ENCODE results near the gene GLRA3. TPM values are rescaled to one million over a fixed set of nuclear protein-coding genes. Genes with fewer than 3 reads are reported as not detected.
"Not testable (repeated sequence)": the region's sequence is repeated elsewhere in the genome, so short reads cannot be mapped to it uniquely, and the experiment has no call there.

Gene GLRA3
- total RNA-seq (not detected), total RNA-seq (0 to 0.06 (median 0) reads per million in 29 experiments)
- 0.02 TPM for total RNA-seq (2013)

DNA sequence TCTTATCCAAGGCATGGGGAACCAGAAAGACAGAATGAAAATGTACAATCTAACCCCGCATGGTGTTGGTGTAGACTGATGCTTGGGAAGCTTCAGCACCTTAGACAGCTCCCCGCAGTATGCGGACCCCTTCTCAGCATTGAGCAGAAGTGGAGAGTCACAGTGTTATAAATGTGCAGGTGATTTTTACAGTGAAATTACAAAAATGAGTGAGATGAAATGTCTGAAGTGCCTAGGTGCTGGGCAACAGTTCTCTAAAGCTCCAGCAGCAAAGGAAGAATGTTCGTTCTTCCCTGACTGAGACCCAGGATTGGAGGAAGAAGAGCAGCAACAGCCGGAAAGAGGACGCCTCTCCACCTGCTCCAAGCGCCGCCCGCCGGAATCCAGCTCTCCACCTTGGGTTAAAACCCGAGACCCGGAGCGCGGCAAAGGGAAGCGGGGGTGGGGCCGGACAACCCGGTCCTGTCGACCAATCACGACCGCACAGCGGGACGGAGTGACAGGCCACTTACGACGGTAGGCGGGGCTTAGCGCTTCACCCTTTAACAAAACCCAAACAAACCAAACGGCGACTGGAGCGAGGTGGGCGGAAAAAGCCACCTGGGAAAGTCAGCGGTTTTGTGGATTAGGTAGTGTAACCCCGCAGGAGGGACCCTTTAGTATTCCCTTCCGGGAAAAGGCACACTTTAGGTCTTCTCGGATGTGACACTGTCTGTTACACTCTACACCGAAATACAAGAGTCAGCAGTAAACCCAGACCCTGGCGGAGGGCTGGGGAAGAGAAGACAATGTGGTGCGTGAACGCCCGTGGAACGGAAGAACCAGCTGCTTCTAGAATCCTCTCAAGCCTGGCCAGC, at the start of gene GLRA3:
Gene GLRA3, minus strand, starts transcription at position 403 of the 857 bp plus-strand sequence. CDS start 436 bp downstream, outside the sequence.
- POLR2A ChIA-PET, result no interaction called here
- Histone ChIP-seq H3K27ac (ENCODE audit: low read length) (no peak within 1 kb of the TSS), H3K4me3 (ENCODE audit: control insufficient read depth in 1 of 2, extremely low read depth in 1 of 2, low read length in 1 of 2) (no peak within 1 kb of the TSS), H3K27me3 (replicated peaks in 1 of 2; ENCODE audit: control insufficient read depth in 2 of 2, extremely low read depth in 1 of 2, insufficient read depth in 2 of 2, low read length in 1 of 2) (peaks cover 0 to 8% of the 10 kb centered on the region in 2 experiments), H3K4me1 (ENCODE audit: control insufficient read depth in 1 of 2, extremely low read depth in 1 of 2, insufficient read depth in 2 of 2, low read length in 2 of 2) (peaks cover 0 to 6% of the 10 kb centered on the region in 2 experiments), H3K9me3 (no peaks in the 10 kb centered on the region), H3K36me3 (ENCODE audit: control insufficient read depth in 2 of 2, extremely low read depth in 1 of 2, insufficient read depth in 1 of 2, low read length in 1 of 2) (no peaks in the 10 kb centered on the region)
- Mint-ChIP-seq H3K4me3 (peak within 1 kb of the TSS in 2 of 3 donors; percentile 29 to 37), H3K4me1 (peaks cover 3 to 12% (median 6%) of the 10 kb centered on the region in 3 donors), H3K27ac (peak within 1 kb of the TSS in 1 of 2 donors; percentile 57), H3K9me3 (peaks cover under 1 to 12% (median 4%) of the 10 kb centered on the region in 3 donors), H3K36me3 (no peaks in the 10 kb centered on the region), H3K27me3 (peaks cover 12 to 21% of the 10 kb centered on the region in 2 donors)
- CTCF ChIA-PET, result no interaction called here
- peak in 3 of 35 experiments; percentile 1 to 7 (median 5) for DNase-seq
- no peak for ATAC-seq (replicated peaks in 1 of 4)
- WGBS (ENCODE audit: insufficient coverage), result 6% methylated on average over 28 of the region's 40 CpGs

DNA sequence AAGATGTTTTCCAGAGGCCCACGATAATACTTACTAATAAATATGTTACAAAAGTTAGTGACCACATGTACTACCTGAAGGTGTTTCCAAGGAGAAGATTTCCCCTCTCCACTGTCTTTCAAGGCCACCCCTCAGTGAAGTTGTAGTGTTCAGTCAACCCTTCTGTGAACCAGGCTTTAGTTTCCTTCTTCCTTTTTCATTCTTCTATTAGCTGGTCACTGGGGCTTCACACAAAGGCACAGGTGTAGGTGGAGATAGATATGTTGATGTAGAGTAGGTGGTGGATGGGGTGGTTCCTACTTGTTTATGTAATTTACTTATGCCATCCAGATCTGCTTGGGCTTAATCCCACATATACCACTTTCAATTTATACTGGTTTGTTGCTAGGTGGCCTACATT, 45.9 kb upstream of the GLRA3 start:
- no peak overlapping the region for H3K4me3 Mint-ChIP-seq
- WGBS (ENCODE audit: insufficient coverage), result no CpG with 5 or more reads among the region's 1 CpG
- no peaks in the 10 kb centered on the region for H3K27me3 ChIP-seq (replicated peaks in 1 of 2; ENCODE audit: control insufficient read depth in 2 of 2, extremely low read depth in 1 of 2, insufficient read depth in 2 of 2, low read length in 1 of 2)
- H3K9me3 Mint-ChIP-seq, result peaks cover 3 to 18% (median 6%) of the 10 kb centered on the region in 3 donors
- no peak for ATAC-seq (replicated peaks in 1 of 4)
- no peak overlapping the region for H3K27ac Mint-ChIP-seq
- H3K27me3 Mint-ChIP-seq, result no peaks in the 10 kb centered on the region
- H3K27ac ChIP-seq (ENCODE audit: low read length), result no peak overlapping the region
- no peaks in the 10 kb centered on the region for H3K4me1 ChIP-seq (ENCODE audit: control insufficient read depth in 1 of 2, extremely low read depth in 1 of 2, insufficient read depth in 2 of 2, low read length in 2 of 2)
- no peaks in the 10 kb centered on the region for H3K9me3 ChIP-seq
- no peaks in the 10 kb centered on the region for H3K36me3 Mint-ChIP-seq
- ChIA-PET POLR2A (no interaction called here), CTCF (no interaction called here)
- no peak for DNase-seq
- no peaks in the 10 kb centered on the region for H3K36me3 ChIP-seq (ENCODE audit: control insufficient read depth in 2 of 2, extremely low read depth in 1 of 2, insufficient read depth in 1 of 2, low read length in 1 of 2)
- no peak overlapping the region for H3K4me3 ChIP-seq (ENCODE audit: control insufficient read depth in 1 of 2, extremely low read depth in 1 of 2, low read length in 1 of 2)
- no peaks in the 10 kb centered on the region for H3K4me1 Mint-ChIP-seq

DNA sequence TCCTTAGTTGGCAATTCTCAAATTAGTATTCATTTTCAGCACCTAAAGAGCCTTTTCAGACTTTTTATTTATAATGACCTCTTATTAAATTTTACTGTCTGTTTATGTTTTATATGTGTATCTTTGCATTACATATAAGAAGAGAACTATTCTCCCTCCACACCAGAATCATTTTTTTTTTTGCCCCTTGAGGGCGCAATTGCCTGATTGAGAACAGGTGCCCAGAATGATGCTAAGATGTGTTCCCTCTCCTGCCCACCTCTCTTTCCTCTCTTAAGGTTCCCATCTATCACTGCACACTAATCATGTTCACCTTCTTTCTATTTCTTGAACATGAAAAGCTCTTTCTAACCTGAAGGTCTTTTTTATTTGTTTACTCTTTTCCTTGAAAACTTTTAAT, 44.9 kb upstream of the GLRA3 start:
- no peaks in the 10 kb centered on the region for H3K36me3 Mint-ChIP-seq

DNA sequence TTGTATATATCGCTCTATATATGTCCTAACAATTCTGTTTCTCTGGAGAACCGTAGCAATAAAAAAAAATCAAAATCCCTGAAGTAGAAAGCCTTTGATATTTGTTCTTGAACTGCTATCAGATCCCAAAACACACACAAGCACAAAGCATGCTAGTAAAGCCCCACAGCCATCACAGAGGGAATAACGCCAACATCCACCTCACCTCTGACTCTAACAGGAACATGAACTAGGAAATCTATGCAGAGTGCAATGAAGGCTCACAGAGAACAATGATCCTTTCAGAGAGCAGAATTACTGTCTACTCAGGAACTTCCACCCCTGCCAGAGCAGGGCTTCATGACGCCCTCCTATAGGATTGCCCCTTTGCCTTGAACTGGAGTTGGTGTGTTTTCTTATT, 44.1 kb upstream of the GLRA3 start:
- H3K36me3 ChIP-seq (ENCODE audit: control insufficient read depth in 2 of 2, extremely low read depth in 1 of 2, insufficient read depth in 1 of 2, low read length in 1 of 2), result not testable (repeated sequence)

More for the DNA sequence above, 44.9 kb upstream of the GLRA3 start:
- DNase-seq (no peak), ATAC-seq (replicated peaks in 1 of 4) (no peak)
- H3K9me3 ChIP-seq, result no peaks in the 10 kb centered on the region
- H3K4me1 ChIP-seq (ENCODE audit: control insufficient read depth in 1 of 2, extremely low read depth in 1 of 2, insufficient read depth in 2 of 2, low read length in 2 of 2), result no peaks in the 10 kb centered on the region
- no peaks in the 10 kb centered on the region for H3K36me3 ChIP-seq (ENCODE audit: control insufficient read depth in 2 of 2, extremely low read depth in 1 of 2, insufficient read depth in 1 of 2, low read length in 1 of 2)
- no peak overlapping the region for H3K27ac ChIP-seq (ENCODE audit: low read length)
- Mint-ChIP-seq H3K4me1 (no peaks in the 10 kb centered on the region), H3K27ac (no peak overlapping the region), H3K4me3 (no peak overlapping the region), H3K27me3 (no peaks in the 10 kb centered on the region), H3K9me3 (peaks cover 3 to 18% (median 6%) of the 10 kb centered on the region in 3 donors)
- H3K27me3 ChIP-seq (replicated peaks in 1 of 2; ENCODE audit: control insufficient read depth in 2 of 2, extremely low read depth in 1 of 2, insufficient read depth in 2 of 2, low read length in 1 of 2), result no peaks in the 10 kb centered on the region
- CTCF ChIA-PET, result interaction anchor here in 1 of 2 donors (0.7 kb wide), 1 partner anchor 745 kb away, joined by 3 read pairs; no protein-coding TSS in a partner anchor
- no CpG with 5 or more reads among the region's 1 CpG for WGBS (ENCODE audit: insufficient coverage)
- POLR2A ChIA-PET, result no interaction called here
- no peak overlapping the region for H3K4me3 ChIP-seq (ENCODE audit: control insufficient read depth in 1 of 2, extremely low read depth in 1 of 2, low read length in 1 of 2)

DNA sequence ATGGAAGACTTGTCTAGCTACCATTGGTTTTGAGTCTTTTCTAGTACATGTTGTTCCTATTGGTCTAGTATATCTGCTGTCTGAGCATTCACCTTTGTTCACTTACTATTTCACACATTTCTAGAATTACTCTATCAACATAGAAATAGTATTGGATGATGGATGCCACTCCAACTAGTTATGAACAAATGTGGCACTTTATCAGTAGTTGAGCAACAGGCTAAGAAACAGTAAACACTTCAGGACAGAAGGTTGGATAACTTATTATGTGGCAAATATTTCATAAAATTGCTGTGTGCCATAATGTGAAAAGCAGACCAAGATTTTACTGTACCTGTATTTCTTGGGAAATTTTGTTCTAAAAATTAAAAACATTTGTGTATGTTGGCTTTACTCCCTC, 42.4 kb upstream of the GLRA3 start:
- no peaks in the 10 kb centered on the region for H3K9me3 ChIP-seq
- H3K27me3 ChIP-seq (replicated peaks in 1 of 2; ENCODE audit: control insufficient read depth in 2 of 2, extremely low read depth in 1 of 2, insufficient read depth in 2 of 2, low read length in 1 of 2), result no peaks in the 10 kb centered on the region
- DNase-seq (no peak), ATAC-seq (replicated peaks in 1 of 4) (no peak)
- H3K9me3 Mint-ChIP-seq, result peaks cover 0 to 11% (median 8%) of the 10 kb centered on the region in 3 donors
- H3K36me3 ChIP-seq (ENCODE audit: control insufficient read depth in 2 of 2, extremely low read depth in 1 of 2, insufficient read depth in 1 of 2, low read length in 1 of 2), result no peaks in the 10 kb centered on the region
- no peak overlapping the region for H3K27ac Mint-ChIP-seq
- H3K4me1 Mint-ChIP-seq, result no peaks in the 10 kb centered on the region
- CTCF ChIA-PET, result no interaction called here
- H3K27ac ChIP-seq (ENCODE audit: low read length), result no peak overlapping the region
- POLR2A ChIA-PET, result no interaction called here
- no peaks in the 10 kb centered on the region for H3K36me3 Mint-ChIP-seq
- H3K4me3 Mint-ChIP-seq, result no peak overlapping the region
- no peak overlapping the region for H3K4me3 ChIP-seq (ENCODE audit: control insufficient read depth in 1 of 2, extremely low read depth in 1 of 2, low read length in 1 of 2)
- H3K27me3 Mint-ChIP-seq, result no peaks in the 10 kb centered on the region
- H3K4me1 ChIP-seq (ENCODE audit: control insufficient read depth in 1 of 2, extremely low read depth in 1 of 2, insufficient read depth in 2 of 2, low read length in 2 of 2), result no peaks in the 10 kb centered on the region

More for the DNA sequence above, 44.1 kb upstream of the GLRA3 start:
- POLR2A ChIA-PET; H3K9me3 ChIP-seq; H3K27ac Mint-ChIP-seq; H3K27me3 ChIP-seq (replicated peaks in 1 of 2; ENCODE audit: control insufficient read depth in 2 of 2, extremely low read depth in 1 of 2, insufficient read depth in 2 of 2, low read length in 1 of 2); ATAC-seq (replicated peaks in 1 of 4); CTCF ChIA-PET; H3K4me3 ChIP-seq (ENCODE audit: control insufficient read depth in 1 of 2, extremely low read depth in 1 of 2, low read length in 1 of 2); H3K4me3 Mint-ChIP-seq; H3K27ac ChIP-seq (ENCODE audit: low read length); H3K27me3 Mint-ChIP-seq; H3K4me1 Mint-ChIP-seq; H3K4me1 ChIP-seq (ENCODE audit: control insufficient read depth in 1 of 2, extremely low read depth in 1 of 2, insufficient read depth in 2 of 2, low read length in 2 of 2); DNase-seq; H3K36me3 Mint-ChIP-seq: not testable (repeated sequence)
- no CpG with 5 or more reads among the region's 4 CpGs for WGBS (ENCODE audit: insufficient coverage)
- H3K9me3 Mint-ChIP-seq, result peaks cover 3 to 18% (median 6%) of the 10 kb centered on the region in 3 donors

DNA sequence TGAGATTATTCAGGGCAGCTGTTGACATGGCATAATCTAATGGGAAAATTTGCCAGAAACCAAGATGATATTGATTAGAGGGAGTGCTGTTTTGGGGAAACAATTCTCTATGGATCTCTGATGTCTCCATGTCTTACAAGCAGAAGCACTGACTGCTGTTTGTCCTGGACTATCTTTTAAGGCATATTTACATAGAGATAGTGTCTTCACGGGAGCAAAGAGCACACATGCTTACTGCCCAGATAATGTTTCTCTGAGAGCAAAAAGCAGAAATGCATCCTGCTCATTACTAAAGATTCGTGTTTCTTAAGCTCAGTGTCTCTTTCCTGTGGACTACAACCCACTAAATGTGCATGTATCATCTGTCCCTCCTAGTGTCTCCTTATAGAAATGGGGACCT, 41.3 kb upstream of the GLRA3 start:
- no peak overlapping the region for H3K4me3 ChIP-seq (ENCODE audit: control insufficient read depth in 1 of 2, extremely low read depth in 1 of 2, low read length in 1 of 2)
- POLR2A ChIA-PET, result no interaction called here
- no peaks in the 10 kb centered on the region for H3K36me3 Mint-ChIP-seq

More for the DNA sequence above, 41.3 kb upstream of the GLRA3 start:
- H3K27me3 ChIP-seq (replicated peaks in 1 of 2; ENCODE audit: control insufficient read depth in 2 of 2, extremely low read depth in 1 of 2, insufficient read depth in 2 of 2, low read length in 1 of 2), result no peaks in the 10 kb centered on the region
- Mint-ChIP-seq H3K9me3 (peaks cover 0 to 12% (median 8%) of the 10 kb centered on the region in 3 donors), H3K4me1 (no peaks in the 10 kb centered on the region), H3K27ac (no peak overlapping the region), H3K4me3 (no peak overlapping the region), H3K27me3 (no peaks in the 10 kb centered on the region)
- DNase-seq (no peak), ATAC-seq (replicated peaks in 1 of 4) (no peak)
- no peaks in the 10 kb centered on the region for H3K36me3 ChIP-seq (ENCODE audit: control insufficient read depth in 2 of 2, extremely low read depth in 1 of 2, insufficient read depth in 1 of 2, low read length in 1 of 2)
- H3K27ac ChIP-seq (ENCODE audit: low read length), result no peak overlapping the region
- H3K9me3 ChIP-seq, result no peaks in the 10 kb centered on the region
- no peaks in the 10 kb centered on the region for H3K4me1 ChIP-seq (ENCODE audit: control insufficient read depth in 1 of 2, extremely low read depth in 1 of 2, insufficient read depth in 2 of 2, low read length in 2 of 2)
- CTCF ChIA-PET, result no interaction called here
- 63% methylated on average over 1 of the region's 2 CpGs for WGBS (ENCODE audit: insufficient coverage)
